Measurements from ENCODE around the gene WDR90. TPM values are rescaled to one million over a fixed set of nuclear protein-coding genes. Genes with fewer than 3 reads are reported as not detected.

WDR90 gene
- total and polyA plus RNA-seq, 2 of the 13 experiments (the other 11 are each of a cell fraction or from before 2014, with no cell fraction given) = 14.9 to 28.9 TPM

GRCh38 chr16:645852-646678 is 3.1 kb upstream of the WDR90 start (continued):
- TF ChIP-seq, protein P1, sequence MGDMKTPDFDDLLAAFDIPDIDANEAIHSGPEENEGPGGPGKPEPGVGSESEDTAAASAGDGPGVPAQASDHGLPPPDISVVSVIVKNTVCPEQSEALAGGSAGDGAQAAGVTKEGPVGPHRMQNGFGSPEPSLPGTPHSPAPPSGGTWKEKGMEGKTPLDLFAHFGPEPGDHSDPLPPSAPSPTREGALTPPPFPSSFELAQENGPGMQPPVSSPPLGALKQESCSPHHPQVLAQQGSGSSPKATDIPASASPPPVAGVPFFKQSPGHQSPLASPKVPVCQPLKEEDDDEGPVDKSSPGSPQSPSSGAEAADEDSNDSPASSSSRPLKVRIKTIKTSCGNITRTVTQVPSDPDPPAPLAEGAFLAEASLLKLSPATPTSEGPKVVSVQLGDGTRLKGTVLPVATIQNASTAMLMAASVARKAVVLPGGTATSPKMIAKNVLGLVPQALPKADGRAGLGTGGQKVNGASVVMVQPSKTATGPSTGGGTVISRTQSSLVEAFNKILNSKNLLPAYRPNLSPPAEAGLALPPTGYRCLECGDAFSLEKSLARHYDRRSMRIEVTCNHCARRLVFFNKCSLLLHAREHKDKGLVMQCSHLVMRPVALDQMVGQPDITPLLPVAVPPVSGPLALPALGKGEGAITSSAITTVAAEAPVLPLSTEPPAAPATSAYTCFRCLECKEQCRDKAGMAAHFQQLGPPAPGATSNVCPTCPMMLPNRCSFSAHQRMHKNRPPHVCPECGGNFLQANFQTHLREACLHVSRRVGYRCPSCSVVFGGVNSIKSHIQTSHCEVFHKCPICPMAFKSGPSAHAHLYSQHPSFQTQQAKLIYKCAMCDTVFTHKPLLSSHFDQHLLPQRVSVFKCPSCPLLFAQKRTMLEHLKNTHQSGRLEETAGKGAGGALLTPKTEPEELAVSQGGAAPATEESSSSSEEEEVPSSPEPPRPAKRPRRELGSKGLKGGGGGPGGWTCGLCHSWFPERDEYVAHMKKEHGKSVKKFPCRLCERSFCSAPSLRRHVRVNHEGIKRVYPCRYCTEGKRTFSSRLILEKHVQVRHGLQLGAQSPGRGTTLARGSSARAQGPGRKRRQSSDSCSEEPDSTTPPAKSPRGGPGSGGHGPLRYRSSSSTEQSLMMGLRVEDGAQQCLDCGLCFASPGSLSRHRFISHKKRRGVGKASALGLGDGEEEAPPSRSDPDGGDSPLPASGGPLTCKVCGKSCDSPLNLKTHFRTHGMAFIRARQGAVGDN (CRISPR knock-in tag; IDR thresholded peaks at IDR 0.05) = peak; percentile 82
- TF ChIP-seq AGO2 (optimal IDR thresholded peaks at IDR 0.05; ENCODE audit: low read depth, low read length) (peak; percentile 95), ZNF256 (CRISPR knock-in tag; conservative IDR thresholded peaks at IDR 0.05) (no peak), SAP130 (CRISPR knock-in tag; IDR thresholded peaks at IDR 0.05; ENCODE audit: low read depth) (peak; percentile 77), ETV5 (CRISPR knock-in tag; IDR thresholded peaks at IDR 0.05; ENCODE audit: borderline replicate concordance) (peak; percentile 31; the same call in 1 of the 2 replicates), MEF2D (CRISPR knock-in tag; IDR thresholded peaks at IDR 0.05) (peak; percentile 71; the same call in 1 of the 2 replicates), SIN3B (IDR thresholded peaks at IDR 0.05; ENCODE audit: low read length) (no peak), FOXP1 (IDR thresholded peaks at IDR 0.05) (no peak), FOXP1 (CRISPR knock-in tag; IDR thresholded peaks at IDR 0.05) (peak; percentile 24; the same call in 1 of the 2 replicates), ZGPAT (CRISPR knock-in tag; IDR thresholded peaks at IDR 0.05) (peak; percentile 54; the same call in 1 of the 2 replicates), ISL2 (CRISPR knock-in tag; IDR thresholded peaks at IDR 0.05) (0 out of 2 replicates have a peak, but pooled peaks have one; percentile 42), U2AF1 (optimal IDR thresholded peaks at IDR 0.05; ENCODE audit: low read depth, low read length) (no peak)
- TF ChIP-seq, protein P2, sequence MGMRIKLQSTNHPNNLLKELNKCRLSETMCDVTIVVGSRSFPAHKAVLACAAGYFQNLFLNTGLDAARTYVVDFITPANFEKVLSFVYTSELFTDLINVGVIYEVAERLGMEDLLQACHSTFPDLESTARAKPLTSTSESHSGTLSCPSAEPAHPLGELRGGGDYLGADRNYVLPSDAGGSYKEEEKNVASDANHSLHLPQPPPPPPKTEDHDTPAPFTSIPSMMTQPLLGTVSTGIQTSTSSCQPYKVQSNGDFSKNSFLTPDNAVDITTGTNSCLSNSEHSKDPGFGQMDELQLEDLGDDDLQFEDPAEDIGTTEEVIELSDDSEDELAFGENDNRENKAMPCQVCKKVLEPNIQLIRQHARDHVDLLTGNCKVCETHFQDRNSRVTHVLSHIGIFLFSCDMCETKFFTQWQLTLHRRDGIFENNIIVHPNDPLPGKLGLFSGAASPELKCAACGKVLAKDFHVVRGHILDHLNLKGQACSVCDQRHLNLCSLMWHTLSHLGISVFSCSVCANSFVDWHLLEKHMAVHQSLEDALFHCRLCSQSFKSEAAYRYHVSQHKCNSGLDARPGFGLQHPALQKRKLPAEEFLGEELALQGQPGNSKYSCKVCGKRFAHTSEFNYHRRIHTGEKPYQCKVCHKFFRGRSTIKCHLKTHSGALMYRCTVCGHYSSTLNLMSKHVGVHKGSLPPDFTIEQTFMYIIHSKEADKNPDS (CRISPR knock-in tag; IDR thresholded peaks at IDR 0.05) = no peak
- TF ChIP-seq, protein P3, sequence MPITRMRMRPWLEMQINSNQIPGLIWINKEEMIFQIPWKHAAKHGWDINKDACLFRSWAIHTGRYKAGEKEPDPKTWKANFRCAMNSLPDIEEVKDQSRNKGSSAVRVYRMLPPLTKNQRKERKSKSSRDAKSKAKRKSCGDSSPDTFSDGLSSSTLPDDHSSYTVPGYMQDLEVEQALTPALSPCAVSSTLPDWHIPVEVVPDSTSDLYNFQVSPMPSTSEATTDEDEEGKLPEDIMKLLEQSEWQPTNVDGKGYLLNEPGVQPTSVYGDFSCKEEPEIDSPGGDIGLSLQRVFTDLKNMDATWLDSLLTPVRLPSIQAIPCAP (CRISPR knock-in tag; IDR thresholded peaks at IDR 0.05; ENCODE audit: low read depth) = no peak
- TF ChIP-seq, protein P4, sequence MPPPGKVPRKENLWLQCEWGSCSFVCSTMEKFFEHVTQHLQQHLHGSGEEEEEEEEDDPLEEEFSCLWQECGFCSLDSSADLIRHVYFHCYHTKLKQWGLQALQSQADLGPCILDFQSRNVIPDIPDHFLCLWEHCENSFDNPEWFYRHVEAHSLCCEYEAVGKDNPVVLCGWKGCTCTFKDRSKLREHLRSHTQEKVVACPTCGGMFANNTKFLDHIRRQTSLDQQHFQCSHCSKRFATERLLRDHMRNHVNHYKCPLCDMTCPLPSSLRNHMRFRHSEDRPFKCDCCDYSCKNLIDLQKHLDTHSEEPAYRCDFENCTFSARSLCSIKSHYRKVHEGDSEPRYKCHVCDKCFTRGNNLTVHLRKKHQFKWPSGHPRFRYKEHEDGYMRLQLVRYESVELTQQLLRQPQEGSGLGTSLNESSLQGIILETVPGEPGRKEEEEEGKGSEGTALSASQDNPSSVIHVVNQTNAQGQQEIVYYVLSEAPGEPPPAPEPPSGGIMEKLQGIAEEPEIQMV (CRISPR knock-in tag; IDR thresholded peaks at IDR 0.05; ENCODE audit: low read depth) = peak; percentile 4; the same call in 1 of the 2 replicates
